Esophagus (tissue), 2 donors: ENCODE results near the gene CPM. TPM values are rescaled to one million over a fixed set of nuclear protein-coding genes. Genes with fewer than 3 reads are reported as not detected.
A peak's percentile ranks its signal among the peaks of the same experiment; 100 is the strongest.
"Not testable (repeated sequence)": the region's sequence is repeated elsewhere in the genome, so short reads cannot be mapped to it uniquely, and the experiment has no call there.

Experiments
- H3K27ac ChIP-seq, 2 donors: one replicate each; pipeline ENCODE4 v1.5.1; 2013; ENCODE audit warnings: low read depth in 2 of 2, mild to moderate bottlenecking in 2 of 2, inconsistent platforms in 1 of 2, low read length in 1 of 2, moderate library complexity in 1 of 2
- H3K27me3 ChIP-seq, 2 donors: one replicate each; pipeline ENCODE4 v1.6.1; 2013; ENCODE audit warnings: low read length in 2 of 2, control low read depth in 1 of 2, mild to moderate bottlenecking in 1 of 2; ENCODE audit not compliant: insufficient read depth in 2 of 2, control insufficient read depth in 1 of 2
- H3K36me3 ChIP-seq, 2 donors: one replicate each; pipeline ENCODE4 v1.6.1; 2013; ENCODE audit warnings: low read length in 1 of 2; ENCODE audit not compliant: control insufficient read depth in 2 of 2, insufficient read depth in 2 of 2
- H3K4me1 ChIP-seq, 2 donors: one replicate each; pipeline ENCODE4 v1.6.1; 2013; ENCODE audit warnings: low read length in 1 of 2; ENCODE audit not compliant: control insufficient read depth in 2 of 2, insufficient read depth in 2 of 2
- H3K4me3 ChIP-seq, 2 donors: one replicate each; pipeline ENCODE4 v1.5.1; 2013; ENCODE audit warnings: low read length in 2 of 2, mild to moderate bottlenecking in 2 of 2, low read depth in 1 of 2, moderate library complexity in 1 of 2
- H3K9me3 ChIP-seq, 2 donors: one replicate each; pipeline ENCODE4 v1.6.1; 2013; ENCODE audit warnings: mild to moderate bottlenecking in 2 of 2, low read depth in 1 of 2, low read length in 1 of 2, moderate library complexity in 1 of 2; ENCODE audit not compliant: control insufficient read depth in 2 of 2, insufficient read depth in 1 of 2
- WGBS, 2 donors: extraction: QIAGEN DNeasy Blood & Tissue Kit; methylation state at CpG; one replicate each; pipeline ENCODE4 v1.1.7; 2013; 5-methylcytosine and 5-hydroxymethylcytosine counted together
- polyA plus RNA-seq, 2 donors: library from polyadenylated mRNA; stranded (reverse); fragments of 200-250 nt; gene quantifications; one replicate each; pipeline ENCODE4 v1.2.3, GENCODE V29; 2013
- donor health status: healthy with polysubstance abuse.
- donor health status: Bipolar disorder and iron deficiency.

The CPM gene
- polyA plus RNA-seq, 2 donors: 1.8 to 4.1 TPM

- no peaks in the 10 kb centered on the region for H3K27me3 ChIP-seq
- no peak overlapping the region for H3K27ac ChIP-seq
- H3K36me3 ChIP-seq: peaks cover 3 to 8% of the 10 kb centered on the region in 2 donors
- WGBS, 2 donors: 95 to 98% methylated on average over 8 of the region's 8 CpGs
- H3K9me3 ChIP-seq: no peaks in the 10 kb centered on the region
- H3K4me3 ChIP-seq: no peak overlapping the region
- no peaks in the 10 kb centered on the region for H3K4me1 ChIP-seq
Measured at GRCh38 chr12:68815928-68816800, 116.8 kb downstream of the CPM start.

DNA sequence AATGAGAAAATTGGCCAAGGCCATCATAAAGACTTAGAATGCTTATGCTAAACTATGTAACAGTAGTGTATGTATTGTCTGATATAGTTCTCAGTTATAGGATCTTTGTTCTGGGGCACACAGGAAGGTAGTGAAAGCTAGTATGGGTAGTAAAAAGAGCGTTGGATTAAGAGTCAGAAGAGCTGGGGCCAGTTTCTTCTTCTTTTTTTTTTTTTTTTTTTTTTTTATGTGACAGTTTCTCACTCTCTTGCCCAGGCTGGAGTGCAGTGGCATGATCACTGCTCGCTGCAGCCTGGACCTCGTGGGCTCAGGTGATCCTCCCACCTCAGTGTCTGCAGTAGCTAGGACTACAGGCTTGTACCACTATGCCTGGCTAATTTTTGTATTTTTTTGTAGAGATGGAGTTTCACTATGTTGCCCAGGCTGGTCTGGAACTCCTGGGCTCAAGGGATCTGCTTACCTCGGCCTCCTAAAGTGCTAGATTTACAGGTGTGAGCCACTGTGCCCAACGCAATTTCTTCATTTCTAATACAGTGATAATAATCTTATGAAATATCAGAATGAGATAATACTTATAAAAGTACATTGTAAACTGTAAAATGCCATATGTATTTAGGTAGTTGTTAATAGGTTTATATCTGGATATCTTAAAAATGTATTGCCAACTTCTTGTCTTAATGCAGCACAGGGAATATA is 117.6 kb downstream of the CPM start:
- WGBS, 2 donors: 77 to 80% methylated on average over 5 of the region's 5 CpGs
- Histone ChIP-seq H3K9me3 (no peaks in the 10 kb centered on the region), H3K27me3 (no peaks in the 10 kb centered on the region), H3K27ac (no peak overlapping the region), H3K4me3 (no peak overlapping the region), H3K36me3 (peaks cover 3 to 8% of the 10 kb centered on the region in 2 donors), H3K4me1 (no peaks in the 10 kb centered on the region)

DNA sequence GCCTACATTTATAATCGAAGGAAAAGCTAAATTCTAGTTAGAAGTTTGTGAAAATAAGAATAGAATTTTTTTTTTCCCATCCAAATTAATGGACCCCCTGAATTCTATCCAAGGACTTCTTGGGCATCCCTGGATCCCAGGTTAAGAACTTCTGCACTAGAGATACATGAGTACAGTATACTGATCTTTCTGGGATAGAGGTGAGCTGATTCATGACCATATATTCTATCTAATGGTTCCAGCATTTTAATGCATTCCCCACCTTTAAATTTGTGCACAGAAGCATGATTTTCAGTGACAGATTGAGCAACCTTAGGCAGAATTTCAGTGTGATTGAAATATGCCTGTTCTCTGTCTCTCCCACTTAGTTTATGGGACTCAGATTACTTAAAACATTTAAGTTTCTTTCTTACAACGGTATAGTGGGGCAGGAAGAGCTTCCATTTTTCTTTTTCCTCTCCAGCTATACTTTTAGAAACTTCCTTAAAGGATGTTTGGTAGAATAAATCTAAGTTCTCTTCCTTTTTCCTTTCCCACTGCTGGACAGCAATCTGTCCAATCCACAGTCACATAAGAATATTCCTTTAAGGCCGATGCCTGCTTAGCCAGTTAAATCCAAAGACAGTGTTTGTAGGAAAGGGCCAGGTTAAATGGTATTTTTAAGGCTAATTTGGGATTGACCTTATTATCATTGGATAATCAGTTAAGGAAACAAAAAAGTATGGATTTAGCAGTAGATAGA is 118.3 kb downstream of the CPM start:
- H3K36me3 ChIP-seq: peaks cover 3 to 8% of the 10 kb centered on the region in 2 donors

GRCh38 chr12:68813242-68813593 is 119.8 kb downstream of the CPM start:
- WGBS, 2 donors: 71 to 77% methylated on average over 2 of the region's 2 CpGs
- no peaks in the 10 kb centered on the region for H3K4me1 ChIP-seq
- no peaks in the 10 kb centered on the region for H3K27me3 ChIP-seq
- peaks cover 3 to 6% of the 10 kb centered on the region in 2 donors for H3K36me3 ChIP-seq
- no peak overlapping the region for H3K27ac ChIP-seq
- no peak overlapping the region for H3K4me3 ChIP-seq
- no peaks in the 10 kb centered on the region for H3K9me3 ChIP-seq

More for the DNA sequence above, 118.3 kb downstream of the CPM start:
- Histone ChIP-seq H3K9me3 (no peaks in the 10 kb centered on the region), H3K4me3 (no peak overlapping the region), H3K4me1 (no peaks in the 10 kb centered on the region), H3K27ac (no peak overlapping the region), H3K27me3 (no peaks in the 10 kb centered on the region)
- WGBS, 2 donors: 83 to 92% methylated on average over 3 of the region's 3 CpGs

DNA sequence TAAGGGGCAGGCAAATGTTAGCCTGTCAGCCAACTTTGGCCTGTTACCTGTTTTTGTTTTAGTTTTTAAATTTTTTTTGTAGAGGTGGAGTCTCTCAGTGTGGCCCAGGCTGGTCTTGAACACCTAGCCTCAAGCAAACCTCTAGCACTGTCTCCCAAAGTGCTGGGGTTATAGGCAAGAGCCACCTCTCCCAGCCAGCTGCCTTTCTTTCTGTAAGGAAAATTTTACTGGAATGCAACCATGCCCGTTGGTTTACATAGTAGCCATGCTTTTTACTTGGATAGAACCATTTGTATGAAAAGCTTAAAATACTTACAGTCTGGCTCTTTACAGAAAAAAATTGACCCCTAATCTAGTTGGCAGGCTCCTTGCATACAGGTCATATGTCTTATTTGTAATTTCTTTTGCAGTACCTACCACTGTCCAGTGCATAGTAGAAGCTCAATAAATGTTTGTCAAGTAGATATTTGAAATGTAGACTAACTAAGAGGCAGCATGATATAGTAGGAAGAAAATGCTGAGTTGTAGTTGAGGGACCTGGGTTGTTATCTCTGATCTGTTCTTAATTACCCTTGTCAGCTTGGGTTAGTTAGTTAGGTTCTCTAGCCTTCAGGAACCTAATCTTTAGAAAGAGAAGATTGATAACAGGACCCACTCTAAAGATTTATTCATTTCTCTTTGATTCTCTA is 120.3 kb downstream of the CPM start:
- WGBS, 2 donors: 60 to 66% methylated on average over 1 of the region's 1 CpG
- peaks cover 3% of the 10 kb centered on the region in 2 donors for H3K36me3 ChIP-seq
- H3K4me3 ChIP-seq: no peak overlapping the region
- no peak overlapping the region for H3K27ac ChIP-seq
- H3K9me3 ChIP-seq: no peaks in the 10 kb centered on the region
- H3K4me1 ChIP-seq: no peaks in the 10 kb centered on the region
- H3K27me3 ChIP-seq: no peaks in the 10 kb centered on the region

DNA sequence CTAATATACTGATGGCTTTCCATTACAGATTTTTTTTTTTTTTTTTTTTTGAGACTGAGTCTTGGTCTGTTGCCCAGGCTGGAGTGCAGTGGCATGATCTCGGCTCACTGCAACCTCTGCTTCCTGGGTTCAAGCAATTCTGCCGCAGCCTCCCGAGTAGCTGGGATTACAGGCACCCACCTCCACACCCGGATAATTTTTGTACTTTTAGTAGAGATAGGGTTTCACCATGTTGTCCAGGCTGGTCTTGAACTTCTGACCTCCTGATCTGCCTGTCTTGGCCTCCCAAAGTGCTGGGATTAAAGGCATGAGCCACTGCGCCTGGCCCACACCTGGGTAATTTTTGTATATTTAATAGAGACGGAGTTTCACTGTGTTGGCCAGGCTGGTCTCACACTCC is 121.4 kb downstream of the CPM start:
- not testable (repeated sequence) for H3K36me3 ChIP-seq

GRCh38 chr12:68810027-68810389 is 123.0 kb downstream of the CPM start:
- WGBS, 2 donors: 95 to 99% methylated on average over 13 of the region's 13 CpGs
- H3K4me3 ChIP-seq, H3K4me1 ChIP-seq, H3K36me3 ChIP-seq, H3K27ac ChIP-seq, H3K9me3 ChIP-seq, H3K27me3 ChIP-seq: not testable (repeated sequence)

More for the DNA sequence above, 121.4 kb downstream of the CPM start:
- not testable (repeated sequence) for H3K4me3 ChIP-seq, H3K27ac ChIP-seq, H3K27me3 ChIP-seq, H3K4me1 ChIP-seq, H3K9me3 ChIP-seq
- 84 to 86% methylated on average over 6 of the region's 6 CpGs for WGBS, 2 donors

DNA sequence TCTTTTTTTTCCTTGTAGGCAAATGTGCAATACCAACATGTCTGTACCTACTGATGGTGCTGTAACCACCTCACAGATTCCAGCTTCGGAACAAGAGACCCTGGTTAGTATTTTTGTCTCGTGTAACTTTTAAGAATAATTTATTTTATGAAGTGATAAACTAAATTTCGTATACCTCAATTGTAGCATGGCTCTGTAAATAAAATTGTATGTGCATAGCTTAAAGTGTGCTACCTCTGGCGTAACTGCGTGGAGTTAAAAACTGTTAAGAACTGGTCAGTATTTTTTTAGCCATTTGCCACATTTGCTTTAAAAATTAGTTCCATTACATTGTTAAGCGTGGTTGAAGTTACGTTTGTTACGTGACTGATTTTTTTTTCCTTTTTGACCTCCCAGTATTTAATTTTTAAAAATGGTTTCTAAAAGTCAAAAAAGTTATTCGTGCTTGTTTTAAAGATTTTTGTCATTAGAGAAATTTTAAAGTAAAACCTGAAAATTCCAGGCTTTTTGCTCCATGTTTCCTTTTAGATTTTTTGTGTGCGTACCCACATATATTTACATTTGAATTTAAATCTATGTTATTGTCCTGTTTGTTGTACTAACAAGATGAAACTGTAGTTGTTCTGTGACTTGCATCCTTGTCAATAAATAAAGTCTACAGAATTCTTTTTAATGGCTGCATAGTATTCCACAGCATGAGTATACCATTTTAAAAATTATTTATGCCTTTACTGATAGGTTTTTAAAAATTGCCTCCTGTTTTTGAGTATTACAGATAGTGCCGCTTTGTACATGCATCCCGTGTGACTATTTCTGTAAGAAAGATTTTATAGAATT is 123.6 kb downstream of the CPM start:
- H3K27me3 ChIP-seq: no peaks in the 10 kb centered on the region
- peak overlapping the region in 1 of 2 donors; percentile 100 for H3K27ac ChIP-seq
- no peaks in the 10 kb centered on the region for H3K9me3 ChIP-seq
- H3K4me3 ChIP-seq: peak overlapping the region in 1 of 2 donors; percentile 71
- WGBS, 2 donors: 78 to 81% methylated on average over 12 of the region's 12 CpGs
- no peaks in the 10 kb centered on the region for H3K4me1 ChIP-seq
- H3K36me3 ChIP-seq: no peaks in the 10 kb centered on the region
